Measurements from ENCODE around the gene PZP.
"Not testable (repeated sequence)": the region's sequence is repeated elsewhere in the genome, so short reads cannot be mapped to it uniquely, and the experiment has no call there.

PZP gene

GRCh38 chr12:9237286-9237685 is 29.1 kb upstream of the PZP start:
- TF ChIP-seq TAF1 (IDR thresholded peaks at IDR 0.05; ENCODE audit: borderline replicate concordance, low read depth, low read length) (no peak), POLR2AphosphoS5 (IDR thresholded peaks at IDR 0.05; ENCODE audit: low read depth, low read length) (no peak), POLR2A (IDR thresholded peaks at IDR 0.05; ENCODE audit: low read depth, low read length) (no peak)
- no peak for FAIRE-seq

DNA sequence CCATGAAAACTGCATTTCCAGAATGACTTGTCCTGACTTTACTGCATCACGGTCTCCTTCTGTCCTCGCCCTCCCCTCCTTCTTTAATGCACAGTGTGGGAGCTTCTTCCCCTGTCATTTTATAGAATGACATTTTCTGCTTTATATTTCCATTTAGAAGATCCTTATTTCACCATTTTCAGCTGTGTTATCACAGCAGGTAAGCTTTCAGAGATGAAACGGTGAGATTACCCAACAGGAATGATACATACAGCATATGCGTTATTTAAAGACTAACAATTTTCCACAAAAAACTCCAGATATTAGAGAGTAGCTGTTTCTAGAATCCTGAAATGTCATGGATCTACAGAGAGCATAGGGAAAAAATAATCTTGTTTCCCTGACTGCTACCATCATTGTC is 27.3 kb upstream of the PZP start:
- no peak for DNase-seq (ENCODE audit: insufficient read length)
- FAIRE-seq: no peak
- no peak for TF ChIP-seq POLR2AphosphoS5 (IDR thresholded peaks at IDR 0.05; ENCODE audit: low read depth, low read length)
- TF ChIP-seq TAF1 (IDR thresholded peaks at IDR 0.05; ENCODE audit: borderline replicate concordance, low read depth, low read length): no peak
- TF ChIP-seq POLR2A (IDR thresholded peaks at IDR 0.05; ENCODE audit: low read depth, low read length): no peak

More at GRCh38 chr12:9237286-9237685, 29.1 kb upstream of the PZP start:
- DNase-seq (ENCODE audit: insufficient read length): no peak

GRCh38 chr12:9227950-9228349 is 19.8 kb upstream of the PZP start:
- FAIRE-seq (no peak), DNase-seq (ENCODE audit: insufficient read length) (no peak)

GRCh38 chr12:9223830-9224229 is 15.6 kb upstream of the PZP start:
- TF ChIP-seq TAF1 (IDR thresholded peaks at IDR 0.05; ENCODE audit: borderline replicate concordance, low read depth, low read length) (no peak), POLR2AphosphoS5 (IDR thresholded peaks at IDR 0.05; ENCODE audit: low read depth, low read length) (no peak), POLR2A (IDR thresholded peaks at IDR 0.05; ENCODE audit: low read depth, low read length) (no peak)
- no peak for FAIRE-seq

More at GRCh38 chr12:9227950-9228349, 19.8 kb upstream of the PZP start:
- no peak for TF ChIP-seq TAF1 (IDR thresholded peaks at IDR 0.05; ENCODE audit: borderline replicate concordance, low read depth, low read length)
- no peak for TF ChIP-seq POLR2A (IDR thresholded peaks at IDR 0.05; ENCODE audit: low read depth, low read length)

GRCh38 chr12:9221483-9221882 is 13.3 kb upstream of the PZP start:
- no peak for FAIRE-seq
- TF ChIP-seq POLR2A (IDR thresholded peaks at IDR 0.05; ENCODE audit: low read depth, low read length) (no peak), POLR2AphosphoS5 (IDR thresholded peaks at IDR 0.05; ENCODE audit: low read depth, low read length) (no peak), TAF1 (IDR thresholded peaks at IDR 0.05; ENCODE audit: borderline replicate concordance, low read depth, low read length) (no peak)
- no peak for DNase-seq (ENCODE audit: insufficient read length)

More at GRCh38 chr12:9223830-9224229, 15.6 kb upstream of the PZP start:
- no peak for DNase-seq (ENCODE audit: insufficient read length)

DNA sequence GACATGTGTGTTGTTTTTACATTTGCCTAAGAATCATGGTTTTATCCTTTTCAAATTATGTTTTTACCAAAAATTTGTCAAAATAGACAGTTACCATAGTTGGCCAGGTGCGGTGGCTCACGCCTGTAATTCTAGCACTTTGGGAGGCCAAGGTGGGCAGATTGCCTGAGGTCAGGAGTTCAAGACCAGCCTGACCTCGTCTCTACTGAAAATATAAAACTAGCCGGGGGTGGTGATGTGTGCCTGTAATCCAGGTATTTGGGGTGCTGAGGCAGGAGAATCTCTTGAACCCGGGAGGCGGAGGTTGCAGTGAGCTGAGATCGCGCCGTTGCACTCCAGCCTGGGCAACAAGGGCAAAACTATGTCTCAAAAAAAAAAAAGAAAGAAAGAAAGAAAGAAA is 12.8 kb upstream of the PZP start:
- FAIRE-seq; DNase-seq (ENCODE audit: insufficient read length): not testable (repeated sequence)

DNA sequence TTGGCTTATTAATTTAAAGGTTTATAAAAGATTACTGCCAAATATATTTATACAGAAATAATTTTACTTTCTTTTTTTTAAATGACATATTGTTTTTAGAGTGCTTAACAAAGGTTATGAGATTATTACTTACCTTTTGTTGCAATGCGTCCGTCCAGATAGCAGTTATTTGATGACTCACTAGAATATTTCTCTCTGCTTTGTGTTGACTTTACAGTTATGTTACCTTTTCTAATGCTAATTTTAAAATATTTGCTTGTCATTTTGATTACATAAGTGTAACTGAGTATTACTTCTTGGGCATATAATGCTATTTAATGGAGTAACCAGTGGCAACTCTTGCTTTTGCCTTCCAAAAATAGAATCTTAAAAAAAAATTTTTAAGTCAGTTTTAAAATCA is 6.3 kb upstream of the PZP start:
- no peak for TF ChIP-seq POLR2A (IDR thresholded peaks at IDR 0.05; ENCODE audit: low read depth, low read length)
- TF ChIP-seq TAF1 (IDR thresholded peaks at IDR 0.05; ENCODE audit: borderline replicate concordance, low read depth, low read length): no peak
- no peak for TF ChIP-seq POLR2AphosphoS5 (IDR thresholded peaks at IDR 0.05; ENCODE audit: low read depth, low read length)
- FAIRE-seq (no peak), DNase-seq (ENCODE audit: insufficient read length) (no peak)

DNA sequence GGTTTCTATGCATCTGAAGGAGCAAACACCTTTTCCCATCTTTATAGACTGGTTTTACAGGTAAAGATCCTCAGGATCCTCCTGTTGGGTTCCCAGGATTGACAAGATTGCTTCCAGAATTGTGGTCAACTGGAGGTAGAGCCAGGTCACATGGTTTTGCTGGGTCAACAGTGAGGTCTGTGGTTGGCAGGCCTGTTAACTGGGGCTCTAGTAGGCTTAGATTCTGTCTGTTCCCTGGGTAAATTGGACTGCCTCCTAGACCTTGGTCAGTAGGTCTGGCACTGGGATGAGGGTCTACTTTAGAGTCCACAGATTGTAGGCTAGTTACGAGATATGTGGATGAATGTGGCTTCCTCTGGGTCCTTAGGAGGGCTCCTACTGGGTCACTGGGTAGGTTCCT is 3.5 kb upstream of the PZP start:
- TF ChIP-seq POLR2A (IDR thresholded peaks at IDR 0.05; ENCODE audit: low read depth, low read length): no peak
- TF ChIP-seq TAF1 (IDR thresholded peaks at IDR 0.05; ENCODE audit: borderline replicate concordance, low read depth, low read length): no peak
- no peak for TF ChIP-seq POLR2AphosphoS5 (IDR thresholded peaks at IDR 0.05; ENCODE audit: low read depth, low read length)
- DNase-seq (ENCODE audit: insufficient read length) (no peak), FAIRE-seq (no peak)

DNA sequence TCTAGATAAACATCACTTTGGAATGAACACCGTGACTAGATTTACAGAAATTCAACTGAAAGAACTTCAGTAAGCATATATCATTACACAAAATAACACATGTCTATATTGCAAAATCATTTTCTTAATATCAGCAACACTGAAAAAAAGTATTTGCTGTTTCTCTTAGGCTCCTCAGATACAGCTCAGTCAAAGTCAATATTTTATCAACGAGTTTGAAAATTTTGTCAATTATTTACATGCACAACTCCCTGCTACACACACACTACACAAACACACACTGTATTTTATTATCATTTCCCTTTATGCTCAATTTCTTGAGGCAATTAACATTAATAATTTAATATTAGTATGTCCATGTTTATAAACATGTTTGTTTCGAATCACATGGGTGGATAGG is 3.8 kb downstream of the PZP start:
- no peak for TF ChIP-seq POLR2AphosphoS5 (IDR thresholded peaks at IDR 0.05; ENCODE audit: low read depth, low read length)
- FAIRE-seq: no peak

GRCh38 chr12:9198012-9198411 is 10.2 kb downstream of the PZP start:
- no peak for FAIRE-seq
- DNase-seq (ENCODE audit: insufficient read length): no peak
- TF ChIP-seq POLR2A (IDR thresholded peaks at IDR 0.05; ENCODE audit: low read depth, low read length) (no peak), TAF1 (IDR thresholded peaks at IDR 0.05; ENCODE audit: borderline replicate concordance, low read depth, low read length) (no peak), POLR2AphosphoS5 (IDR thresholded peaks at IDR 0.05; ENCODE audit: low read depth, low read length) (no peak)

More for the DNA sequence above, 3.8 kb downstream of the PZP start:
- DNase-seq (ENCODE audit: insufficient read length): no peak

DNA sequence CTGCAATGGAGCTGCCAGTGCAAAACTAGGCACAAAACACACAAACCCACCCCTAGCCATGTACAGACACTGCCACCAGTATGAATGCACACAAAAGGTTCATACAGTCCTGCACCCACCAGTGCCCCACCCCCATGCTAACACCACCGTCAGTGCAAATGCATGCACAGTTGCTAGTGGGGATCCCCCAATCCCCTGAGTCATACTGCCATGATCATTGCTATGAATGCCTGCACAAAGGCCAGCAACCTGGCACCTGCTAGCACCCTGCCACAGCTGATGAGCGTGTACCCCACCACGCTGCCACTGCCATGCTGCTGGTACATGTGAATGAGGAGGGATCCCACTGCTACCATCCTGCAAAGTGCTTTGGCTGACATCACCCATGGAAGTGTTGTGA is 23.9 kb downstream of the PZP start:
- no peak for DNase-seq (ENCODE audit: insufficient read length)
- no peak for FAIRE-seq
- TF ChIP-seq POLR2A (IDR thresholded peaks at IDR 0.05; ENCODE audit: low read depth, low read length) (no peak), POLR2AphosphoS5 (IDR thresholded peaks at IDR 0.05; ENCODE audit: low read depth, low read length) (no peak), TAF1 (IDR thresholded peaks at IDR 0.05; ENCODE audit: borderline replicate concordance, low read depth, low read length) (no peak)

DNA sequence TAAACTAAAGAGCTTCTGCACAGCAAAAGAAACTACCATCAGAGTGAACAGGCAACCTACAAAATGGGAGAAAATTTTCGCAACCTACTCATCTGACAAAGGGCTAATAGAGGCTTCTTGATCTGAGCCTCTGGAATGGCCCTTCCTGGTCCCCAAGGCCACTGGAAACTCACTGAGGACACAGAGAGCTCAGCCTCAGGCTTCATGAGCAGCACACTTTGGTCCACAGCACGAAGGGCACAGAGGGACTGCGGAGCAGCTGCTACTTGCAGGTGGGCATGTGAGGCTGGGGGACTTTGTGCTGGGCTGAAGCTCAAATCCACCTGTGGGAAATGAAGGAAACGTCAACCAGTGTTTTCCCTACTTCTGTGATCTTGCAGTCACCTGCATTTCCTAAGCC is 27.4 kb downstream of the PZP start:
- TF ChIP-seq TAF1 (IDR thresholded peaks at IDR 0.05; ENCODE audit: borderline replicate concordance, low read depth, low read length) (no peak), POLR2AphosphoS5 (IDR thresholded peaks at IDR 0.05; ENCODE audit: low read depth, low read length) (no peak), POLR2A (IDR thresholded peaks at IDR 0.05; ENCODE audit: low read depth, low read length) (no peak)
- no peak for FAIRE-seq
- no peak for DNase-seq (ENCODE audit: insufficient read length)

DNA sequence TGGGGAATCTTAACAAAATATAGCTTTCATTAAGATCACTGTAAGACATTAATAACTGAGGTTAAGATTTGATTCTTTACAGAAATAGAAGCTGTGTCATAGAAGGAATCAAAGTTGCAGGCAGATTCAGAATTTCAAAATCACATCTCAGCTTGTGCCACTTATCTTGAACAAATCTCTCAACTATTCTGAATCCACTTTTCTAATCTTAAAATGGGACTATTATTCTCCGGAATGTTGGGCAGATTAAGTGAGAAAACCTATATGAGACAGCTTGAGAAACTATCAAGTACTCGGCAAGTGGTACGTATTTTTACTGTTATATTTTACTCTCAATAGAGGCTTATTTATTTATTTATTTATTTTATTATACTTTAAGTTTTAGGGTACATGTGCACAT is 28.4 kb downstream of the PZP start:
- TF ChIP-seq POLR2AphosphoS5 (IDR thresholded peaks at IDR 0.05; ENCODE audit: low read depth, low read length) (no peak), POLR2A (IDR thresholded peaks at IDR 0.05; ENCODE audit: low read depth, low read length) (no peak), TAF1 (IDR thresholded peaks at IDR 0.05; ENCODE audit: borderline replicate concordance, low read depth, low read length) (no peak)
- FAIRE-seq: no peak
- no peak for DNase-seq (ENCODE audit: insufficient read length)

All from GM12892 (cell line).